Thyroid gland (tissue), 4 donors: ENCODE data around the gene IFT122.

ENCODE experiments used
- POLR2A ChIP-seq, 2 donors: fragments of 450-650 bp; IDR thresholded peaks; one replicate each; pipeline ENCODE4 v1.6.1; 2017; ENCODE audit warnings: antibody characterized with exemption in 2 of 2, mild to moderate bottlenecking in 2 of 2, moderate library complexity in 1 of 2
- TF ChIP-seq, protein P1 (sequence below), 6 experiments: fragments of 200-600 bp in 3 of 6; fragments of 450-650 bp in 3 of 6; sonication (generic) in 3 of 6; IDR thresholded peaks; one replicate each; pipeline ENCODE4 v1.5.1; 2016 to 2019; ENCODE audit warnings: antibody characterized with exemption in 6 of 6, mild to moderate bottlenecking in 2 of 6, inconsistent platforms in 1 of 6, moderate library complexity in 1 of 6

DNA sequence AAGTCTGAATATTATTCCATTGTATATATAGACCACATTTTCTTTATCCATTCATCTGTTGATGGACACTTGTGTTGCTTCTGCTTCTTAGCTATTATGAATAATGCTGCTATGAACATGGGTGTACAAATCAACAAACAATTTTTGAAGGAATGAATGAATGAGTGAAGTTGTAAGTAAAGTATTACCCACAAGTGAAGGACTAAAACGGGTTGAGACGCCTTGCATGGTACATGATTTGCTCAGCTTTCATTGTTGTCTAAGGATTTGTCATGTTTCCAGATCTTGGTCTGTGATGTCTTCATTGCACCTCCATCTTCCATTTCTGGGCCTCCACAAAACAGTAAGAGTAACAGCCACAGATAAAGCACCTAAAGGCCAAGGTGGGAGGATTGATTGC is 20.5 kb downstream of the IFT122 start:
- TF ChIP-seq, protein P1, sequence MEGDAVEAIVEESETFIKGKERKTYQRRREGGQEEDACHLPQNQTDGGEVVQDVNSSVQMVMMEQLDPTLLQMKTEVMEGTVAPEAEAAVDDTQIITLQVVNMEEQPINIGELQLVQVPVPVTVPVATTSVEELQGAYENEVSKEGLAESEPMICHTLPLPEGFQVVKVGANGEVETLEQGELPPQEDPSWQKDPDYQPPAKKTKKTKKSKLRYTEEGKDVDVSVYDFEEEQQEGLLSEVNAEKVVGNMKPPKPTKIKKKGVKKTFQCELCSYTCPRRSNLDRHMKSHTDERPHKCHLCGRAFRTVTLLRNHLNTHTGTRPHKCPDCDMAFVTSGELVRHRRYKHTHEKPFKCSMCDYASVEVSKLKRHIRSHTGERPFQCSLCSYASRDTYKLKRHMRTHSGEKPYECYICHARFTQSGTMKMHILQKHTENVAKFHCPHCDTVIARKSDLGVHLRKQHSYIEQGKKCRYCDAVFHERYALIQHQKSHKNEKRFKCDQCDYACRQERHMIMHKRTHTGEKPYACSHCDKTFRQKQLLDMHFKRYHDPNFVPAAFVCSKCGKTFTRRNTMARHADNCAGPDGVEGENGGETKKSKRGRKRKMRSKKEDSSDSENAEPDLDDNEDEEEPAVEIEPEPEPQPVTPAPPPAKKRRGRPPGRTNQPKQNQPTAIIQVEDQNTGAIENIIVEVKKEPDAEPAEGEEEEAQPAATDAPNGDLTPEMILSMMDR (IDR thresholded peaks at IDR 0.05) = no peak
- TF ChIP-seq POLR2A (IDR thresholded peaks at IDR 0.05) = no peak
